Nephron (organoid): ENCODE measurements around the gene SMC5.
"Not testable (repeated sequence)": the region's sequence is repeated elsewhere in the genome, so short reads cannot be mapped to it uniquely, and the experiment has no call there.

Experiments
- H3K27ac Mint-ChIP-seq, 3 experiments: 2 replicates each; pipeline ENCODE4 v1.8.0; 2020; ENCODE audit warnings: mixed read lengths in 3 of 3, mild to moderate bottlenecking in 2 of 3, moderate library complexity in 1 of 3
- H3K27me3 Mint-ChIP-seq: 2 replicates; pipeline ENCODE4 v1.8.0; 2021; ENCODE audit warnings: low read depth, mild to moderate bottlenecking, moderate library complexity, mixed read lengths
- H3K36me3 Mint-ChIP-seq: 2 replicates; pipeline ENCODE4 v1.8.0; 2020; ENCODE audit warnings: low read depth, mixed read lengths
- H3K4me1 Mint-ChIP-seq: 2 replicates; pipeline ENCODE4 v1.8.0; 2020; ENCODE audit warnings: mixed read lengths
- H3K4me3 Mint-ChIP-seq, 3 experiments: 2 replicates each; pipeline ENCODE4 v1.8.0; 2020; ENCODE audit warnings: mild to moderate bottlenecking in 3 of 3, mixed read lengths in 3 of 3, moderate library complexity in 2 of 3
- H3K9me3 Mint-ChIP-seq: 2 replicates; pipeline ENCODE4 v1.8.0; 2020; ENCODE audit warnings: mixed read lengths
- TF ChIP-seq, protein P1 (sequence below), 3 experiments: fragments of 200-600 bp; sonication (generic); IDR thresholded peaks; one replicate each; pipeline ENCODE4 v1.5.0; 2021; ENCODE audit warnings: antibody characterized with exemption in 3 of 3; ENCODE audit not compliant: unreplicated experiment in 3 of 3

The SMC5 gene

DNA sequence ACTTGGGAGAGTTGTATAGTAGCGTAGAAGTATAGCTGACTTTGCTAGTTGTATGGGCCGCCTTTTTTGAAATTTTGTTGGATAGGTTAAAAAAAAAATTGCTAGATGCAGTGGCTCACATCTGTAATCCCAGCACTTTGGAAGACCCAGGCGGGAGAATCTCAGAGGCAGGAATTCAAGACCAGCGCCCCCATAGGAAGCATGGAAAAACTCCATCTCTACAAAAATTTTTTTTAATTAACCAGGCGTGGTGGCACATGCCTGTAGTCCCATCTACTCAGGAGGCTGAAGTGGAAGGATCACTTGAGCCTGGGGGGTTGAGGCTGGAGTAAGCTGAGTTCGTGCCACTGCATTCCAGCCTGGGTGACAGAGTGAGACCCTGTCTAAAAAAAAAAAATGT, 59.2 kb downstream of the SMC5 start:
- TF ChIP-seq, protein P1, sequence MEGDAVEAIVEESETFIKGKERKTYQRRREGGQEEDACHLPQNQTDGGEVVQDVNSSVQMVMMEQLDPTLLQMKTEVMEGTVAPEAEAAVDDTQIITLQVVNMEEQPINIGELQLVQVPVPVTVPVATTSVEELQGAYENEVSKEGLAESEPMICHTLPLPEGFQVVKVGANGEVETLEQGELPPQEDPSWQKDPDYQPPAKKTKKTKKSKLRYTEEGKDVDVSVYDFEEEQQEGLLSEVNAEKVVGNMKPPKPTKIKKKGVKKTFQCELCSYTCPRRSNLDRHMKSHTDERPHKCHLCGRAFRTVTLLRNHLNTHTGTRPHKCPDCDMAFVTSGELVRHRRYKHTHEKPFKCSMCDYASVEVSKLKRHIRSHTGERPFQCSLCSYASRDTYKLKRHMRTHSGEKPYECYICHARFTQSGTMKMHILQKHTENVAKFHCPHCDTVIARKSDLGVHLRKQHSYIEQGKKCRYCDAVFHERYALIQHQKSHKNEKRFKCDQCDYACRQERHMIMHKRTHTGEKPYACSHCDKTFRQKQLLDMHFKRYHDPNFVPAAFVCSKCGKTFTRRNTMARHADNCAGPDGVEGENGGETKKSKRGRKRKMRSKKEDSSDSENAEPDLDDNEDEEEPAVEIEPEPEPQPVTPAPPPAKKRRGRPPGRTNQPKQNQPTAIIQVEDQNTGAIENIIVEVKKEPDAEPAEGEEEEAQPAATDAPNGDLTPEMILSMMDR (IDR thresholded peaks at IDR 0.05; ENCODE audit: unreplicated experiment in 3 of 3): no peak
- no peaks in the 10 kb centered on the region for H3K27me3 Mint-ChIP-seq
- H3K4me1 Mint-ChIP-seq: no peaks in the 10 kb centered on the region
- H3K9me3 Mint-ChIP-seq: no peaks in the 10 kb centered on the region
- H3K27ac Mint-ChIP-seq: no peak overlapping the region
- H3K36me3 Mint-ChIP-seq: peaks cover 51% of the 10 kb centered on the region
- no peak overlapping the region for H3K4me3 Mint-ChIP-seq

DNA sequence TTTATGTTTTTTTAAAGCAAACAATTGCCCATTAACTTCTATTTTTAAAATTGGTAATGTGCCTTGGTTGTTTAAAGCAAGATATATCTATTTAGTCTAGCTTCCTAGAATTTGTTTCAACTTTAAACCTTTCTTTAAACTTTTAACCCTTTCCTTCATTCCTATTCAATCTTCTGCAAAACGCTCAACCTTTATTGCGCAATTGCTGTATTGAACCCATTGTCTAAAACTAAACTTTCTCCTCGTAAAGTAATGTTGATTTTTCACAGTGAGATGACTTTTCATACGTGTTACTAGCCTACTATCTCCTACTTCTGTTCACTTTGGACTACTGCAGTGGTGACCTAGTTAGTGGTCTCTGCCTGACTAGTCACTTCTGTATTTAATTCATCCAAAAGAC, 63.3 kb downstream of the SMC5 start:
- Mint-ChIP-seq H3K4me3 (no peak overlapping the region), H3K4me1 (no peaks in the 10 kb centered on the region), H3K27ac (no peak overlapping the region), H3K36me3 (peaks cover 73% of the 10 kb centered on the region), H3K27me3 (no peaks in the 10 kb centered on the region), H3K9me3 (peaks cover 2% of the 10 kb centered on the region)
- TF ChIP-seq, protein P1 (IDR thresholded peaks at IDR 0.05; ENCODE audit: unreplicated experiment in 3 of 3): no peak

DNA sequence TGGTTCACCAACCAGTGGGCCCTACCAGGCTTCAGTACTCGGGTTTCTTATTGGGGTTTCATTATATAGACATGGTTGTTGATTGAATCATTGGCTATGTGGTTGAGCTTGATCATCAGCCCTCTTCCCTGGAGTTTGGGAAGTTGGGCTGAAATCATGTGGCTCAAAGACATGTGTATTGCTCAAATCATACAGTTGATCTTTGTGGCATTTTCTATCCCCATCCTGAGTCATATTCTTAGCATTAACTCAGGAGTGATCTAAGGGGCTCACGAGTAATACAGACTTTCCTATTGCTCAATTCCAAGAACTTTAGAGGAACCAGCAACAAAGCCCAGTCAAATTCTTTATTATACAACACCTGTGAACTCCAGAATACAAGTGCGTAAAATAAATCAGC, 66.2 kb downstream of the SMC5 start:
- TF ChIP-seq, protein P1 (IDR thresholded peaks at IDR 0.05; ENCODE audit: unreplicated experiment in 3 of 3): no peak
- H3K27me3 Mint-ChIP-seq: no peaks in the 10 kb centered on the region
- peaks cover 88% of the 10 kb centered on the region for H3K36me3 Mint-ChIP-seq
- no peaks in the 10 kb centered on the region for H3K4me1 Mint-ChIP-seq
- no peak overlapping the region for H3K4me3 Mint-ChIP-seq
- no peak overlapping the region for H3K27ac Mint-ChIP-seq
- H3K9me3 Mint-ChIP-seq: peaks cover 11% of the 10 kb centered on the region

DNA sequence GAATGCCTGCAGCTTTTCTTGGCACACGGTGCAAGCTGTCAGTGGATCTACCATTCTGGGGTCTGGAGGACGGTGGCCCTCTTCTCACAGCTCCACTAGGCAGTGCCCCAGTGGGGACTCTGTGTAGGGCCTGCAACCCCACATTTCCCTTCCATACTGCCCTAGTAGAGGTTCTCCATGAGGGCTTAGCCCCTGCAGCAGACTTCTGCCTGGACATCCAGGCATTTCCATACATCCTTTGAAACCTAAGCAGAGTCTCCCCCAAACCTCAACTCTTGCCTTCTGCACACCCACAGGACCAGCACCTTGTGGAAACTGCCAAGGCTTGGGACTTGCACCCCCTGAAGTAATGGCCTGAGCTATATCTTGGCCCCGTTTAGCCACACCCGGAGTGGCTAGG, 69.8 kb downstream of the SMC5 start:
- not testable (repeated sequence) for H3K4me3 Mint-ChIP-seq, H3K27ac Mint-ChIP-seq, H3K27me3 Mint-ChIP-seq, H3K4me1 Mint-ChIP-seq
- H3K9me3 Mint-ChIP-seq: peaks cover 11% of the 10 kb centered on the region
- H3K36me3 Mint-ChIP-seq: peaks cover 87% of the 10 kb centered on the region

DNA sequence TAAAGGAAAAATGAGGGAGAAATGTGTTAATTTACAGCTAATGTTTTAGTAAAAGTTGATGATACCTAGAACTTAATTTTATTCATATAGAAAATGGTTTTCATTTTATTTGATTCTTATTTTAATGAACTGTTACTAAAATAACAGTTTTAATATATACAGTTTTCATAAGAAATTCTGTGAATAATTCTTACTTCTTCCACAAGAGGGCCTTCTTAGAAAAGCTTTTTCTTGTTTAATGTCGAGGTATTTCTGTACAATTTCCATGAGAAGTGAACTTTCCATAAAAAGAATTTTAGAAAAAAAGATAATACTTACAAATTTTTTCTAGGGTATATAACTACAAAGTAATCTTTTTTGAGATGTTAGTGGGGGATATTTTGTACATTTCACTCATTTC, 81.8 kb downstream of the SMC5 start:
- TF ChIP-seq, protein P1 (IDR thresholded peaks at IDR 0.05; ENCODE audit: unreplicated experiment in 3 of 3): peak; percentile 38 to 76 (median 46)
- Mint-ChIP-seq H3K27me3 (no peaks in the 10 kb centered on the region), H3K9me3 (no peaks in the 10 kb centered on the region), H3K4me1 (no peaks in the 10 kb centered on the region), H3K27ac (no peak overlapping the region), H3K4me3 (no peak overlapping the region), H3K36me3 (peaks cover 42% of the 10 kb centered on the region)

DNA sequence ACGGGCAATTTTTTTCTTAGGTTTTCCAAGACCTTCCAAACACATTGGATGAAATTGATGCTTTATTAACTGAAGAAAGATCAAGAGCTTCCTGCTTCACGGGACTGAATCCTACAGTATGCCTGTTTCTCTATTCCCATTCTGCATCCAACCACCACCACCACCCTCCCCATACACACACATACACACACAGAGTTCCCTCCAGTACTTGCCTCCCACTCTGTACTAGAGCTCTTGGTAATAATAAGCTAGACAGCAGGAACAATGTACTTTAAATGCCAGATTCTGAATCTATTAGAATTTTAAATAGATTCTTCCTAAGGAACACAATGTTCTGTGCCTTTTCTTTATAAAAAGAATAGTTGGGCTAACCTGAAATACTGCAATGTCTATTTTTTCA, 88.3 kb downstream of the SMC5 start:
- Mint-ChIP-seq H3K27me3 (no peaks in the 10 kb centered on the region), H3K36me3 (peaks cover 53% of the 10 kb centered on the region), H3K4me3 (no peak overlapping the region), H3K4me1 (no peaks in the 10 kb centered on the region), H3K9me3 (no peaks in the 10 kb centered on the region), H3K27ac (peak overlapping the region in 1 of 3 experiments; percentile 3)
- TF ChIP-seq, protein P1 (IDR thresholded peaks at IDR 0.05; ENCODE audit: unreplicated experiment in 3 of 3): no peak
